Superior temporal gyrus (tissue), 1 donor: ENCODE results near the gene OR10A2.
"Not testable (repeated sequence)": the region's sequence is repeated elsewhere in the genome, so short reads cannot be mapped to it uniquely, and the experiment has no call there.

Experiments
- DNase-seq: peaks from one replicate; pipeline ENCODE4 v3.0.0-alpha.2; 2016; ENCODE audit errors: extremely low spot score

OR10A2 gene

DNA sequence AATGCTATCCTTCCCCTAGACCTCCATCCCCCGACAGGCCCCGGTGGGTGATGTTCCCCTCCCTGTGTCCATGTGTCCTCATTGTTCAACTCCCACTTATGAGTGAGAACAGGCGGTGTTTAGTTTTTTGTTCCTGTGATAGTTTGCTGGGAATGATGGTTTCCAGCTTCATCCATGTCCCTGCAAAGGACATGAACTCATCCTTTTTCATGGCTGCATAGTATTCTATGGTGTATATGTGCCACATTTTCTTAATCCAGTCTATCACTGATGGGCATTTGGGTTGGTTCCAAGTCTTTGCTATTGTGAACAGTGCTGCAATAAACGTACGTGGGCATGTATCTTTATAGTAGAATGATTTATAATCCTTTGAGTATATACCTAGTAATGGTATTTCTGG is 24.9 kb downstream of the OR10A2 start:
- not testable (repeated sequence) for DNase-seq

- DNase-seq = no peak
Measured at GRCh38 chr11:6888830-6889229, 26.0 kb downstream of the OR10A2 start.

DNA sequence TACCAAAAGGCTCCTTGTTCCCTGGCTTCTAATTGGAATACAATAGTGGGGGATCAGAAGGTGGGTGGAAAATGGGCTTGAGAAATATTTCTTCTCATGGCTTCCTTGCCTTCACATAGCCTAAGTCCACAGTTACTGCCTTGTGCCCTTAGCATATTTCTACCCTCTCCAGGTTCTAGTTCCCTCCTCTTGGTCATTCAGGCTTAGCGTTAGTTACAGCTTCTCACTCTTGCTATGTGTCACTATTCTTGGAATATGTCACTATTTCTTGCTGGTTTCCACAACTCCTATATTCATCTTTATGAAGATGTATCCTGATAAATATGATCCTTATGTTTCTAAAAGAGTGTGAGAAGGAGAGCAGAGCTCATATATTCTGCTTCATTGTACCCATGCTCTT is 27.0 kb downstream of the OR10A2 start:
- DNase-seq = no peak

DNA sequence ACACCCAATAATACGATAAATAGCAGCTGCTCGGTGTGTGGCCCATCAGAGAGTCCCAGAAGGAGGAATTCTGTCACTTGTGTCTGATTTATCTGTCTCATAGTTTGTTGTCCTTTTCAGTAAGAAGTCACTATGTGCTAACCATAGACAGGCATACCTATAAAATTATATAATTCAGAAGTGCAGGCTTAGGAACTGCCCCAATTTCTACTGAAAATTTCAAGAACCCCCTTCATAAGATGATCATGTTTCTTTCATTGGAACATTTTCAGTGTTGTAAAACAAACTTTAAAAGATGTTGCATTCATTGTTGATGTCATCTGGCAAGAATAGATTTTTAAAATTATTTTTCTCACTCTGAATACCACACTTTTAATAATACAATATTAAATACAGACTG is 29.5 kb downstream of the OR10A2 start, which contains the start of gene OR2D2:
Gene OR2D2 (minus strand): TSS at position 101 of the 400 bp plus-strand sequence. CDS start 0 bp downstream, at position 101.
- DNase-seq = no peak

GRCh38 chr11:6894097-6894496 is 31.2 kb downstream of the OR10A2 start:
- no peak for DNase-seq

DNA sequence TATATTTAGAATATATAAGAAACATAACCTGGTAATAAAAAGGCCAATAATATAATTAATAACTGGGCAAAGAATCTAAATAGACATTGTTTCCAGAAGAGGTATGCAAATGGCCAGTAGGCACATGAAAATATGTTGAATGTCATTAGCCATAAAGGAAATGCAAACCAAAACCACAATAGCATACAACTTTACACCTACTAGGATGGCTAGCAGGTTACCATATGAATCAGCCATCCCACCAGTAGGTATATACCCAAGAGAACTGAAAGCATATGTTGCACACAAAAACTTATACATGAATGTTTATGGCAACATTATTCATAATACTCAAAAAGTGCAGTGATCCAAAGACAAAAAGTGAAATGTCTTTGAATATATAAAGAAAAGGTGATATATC is 32.2 kb downstream of the OR10A2 start:
- no peak for DNase-seq

DNA sequence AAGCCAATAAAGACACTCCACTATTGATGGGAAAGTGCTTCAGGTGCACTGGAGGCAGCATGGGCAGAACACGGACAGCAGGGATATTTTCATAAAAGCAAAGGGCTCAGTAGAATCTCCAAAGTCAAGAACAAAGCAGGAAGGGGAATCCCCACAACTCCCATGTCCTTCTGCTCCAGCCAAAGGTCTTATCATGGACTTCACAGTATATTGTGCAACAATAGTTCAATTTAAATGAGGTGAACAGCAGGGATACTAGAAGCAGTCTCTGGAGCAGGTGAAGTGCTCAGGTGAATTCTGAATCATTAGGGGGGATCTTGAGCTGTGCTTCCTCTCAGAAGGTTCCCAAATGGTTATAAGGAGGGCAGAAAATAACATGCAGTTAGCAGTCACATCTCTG is 36.1 kb downstream of the OR10A2 start:
- DNase-seq = no peak

DNA sequence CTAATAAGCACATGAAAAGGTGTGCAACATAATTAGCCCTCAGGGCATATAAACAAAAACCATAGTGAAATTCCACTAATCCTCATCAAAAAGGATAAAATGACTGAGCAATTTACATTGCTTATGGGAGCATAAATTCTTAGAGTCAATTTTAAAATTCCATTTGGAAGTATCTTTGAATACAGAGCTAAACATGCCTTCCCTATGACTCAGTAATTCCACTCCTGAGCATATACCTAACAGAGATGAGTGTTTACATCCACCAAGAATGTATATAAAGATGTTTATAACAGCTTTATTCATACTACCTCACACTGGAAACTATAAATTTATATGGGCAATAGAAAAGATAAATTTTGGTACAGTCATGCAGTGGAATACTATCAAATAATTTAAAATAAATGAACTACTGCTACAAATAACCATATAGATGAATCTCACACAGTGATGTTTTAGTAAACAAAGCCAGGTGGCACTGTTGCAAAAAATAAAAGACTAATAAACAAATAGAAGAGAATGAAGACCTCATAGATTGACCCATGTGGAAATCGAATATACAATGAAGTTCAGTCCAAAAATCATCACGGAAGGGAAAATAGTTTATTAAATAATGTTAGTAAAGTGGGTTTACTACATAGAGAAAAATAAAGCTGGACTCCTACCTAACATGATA is 37.6 kb downstream of the OR10A2 start:
- DNase-seq = no peak

- DNase-seq = not testable (repeated sequence)
Measured at GRCh38 chr11:6904804-6905203, 41.9 kb downstream of the OR10A2 start.

DNA sequence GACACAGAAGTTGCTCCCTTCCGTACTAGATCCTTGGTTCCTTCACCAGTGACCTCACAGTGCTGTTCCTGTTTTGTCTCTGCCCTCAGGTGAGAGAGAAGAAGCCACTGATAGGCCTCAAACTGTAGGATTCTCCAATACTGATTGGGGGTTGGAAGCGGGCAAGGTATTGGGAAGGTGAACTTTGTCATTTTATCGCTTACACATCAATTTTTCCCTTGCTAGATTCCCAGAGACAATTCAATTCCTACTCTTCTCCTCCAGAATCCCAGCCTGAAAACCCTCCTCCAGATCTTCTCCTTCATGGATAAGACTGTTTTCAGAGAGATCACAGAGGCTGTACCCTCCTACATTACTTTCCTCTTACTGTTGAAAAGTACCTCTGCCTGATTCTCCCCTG is 48.5 kb downstream of the OR10A2 start:
- no peak for DNase-seq

- DNase-seq = no peak
Measured at GRCh38 chr11:6911948-6912347, 49.1 kb downstream of the OR10A2 start.

DNA sequence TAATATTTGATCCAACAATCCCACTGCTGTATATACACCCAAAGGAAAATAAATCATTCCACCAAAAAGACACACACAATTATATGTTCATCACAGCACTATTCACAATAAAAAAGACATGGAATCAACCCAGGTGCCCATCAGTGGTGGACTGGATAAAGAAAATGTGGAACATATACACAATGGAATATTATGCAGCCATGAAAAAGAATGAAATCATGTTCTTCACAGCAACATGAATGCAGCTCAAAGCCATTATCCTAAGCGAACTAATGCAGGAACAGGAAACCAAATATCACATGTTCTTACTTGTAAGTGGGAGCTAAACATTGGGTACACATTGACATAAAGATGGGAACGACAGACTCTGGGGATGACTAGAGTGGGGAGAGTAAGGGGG is 56.8 kb downstream of the OR10A2 start:
- no peak for DNase-seq

GRCh38 chr11:6920702-6921101 is 57.8 kb downstream of the OR10A2 start, which contains the start of gene OR2D3:
Gene OR2D3, plus strand, starts transcription at chr11:6921002. Its CDS starts 0 bp downstream, at chr11:6921002.
- no peak for DNase-seq
